A549 treated with RU486 at 1 μM for 4 hours (cell line): Measurements from ENCODE around the gene ZNF488. TPM values are rescaled to one million over a fixed set of nuclear protein-coding genes. Genes with fewer than 3 reads are reported as not detected.

Experiments used
- total RNA-seq: library from RNA; stranded (reverse); fragments of 200-300 nt; extraction: Qiagen RNA extraction; gene quantifications from 5 replicates; pipeline ENCODE4 v1.2.3, GENCODE V29; 2022; ENCODE audit warnings: low read depth

ZNF488 gene, protein sequence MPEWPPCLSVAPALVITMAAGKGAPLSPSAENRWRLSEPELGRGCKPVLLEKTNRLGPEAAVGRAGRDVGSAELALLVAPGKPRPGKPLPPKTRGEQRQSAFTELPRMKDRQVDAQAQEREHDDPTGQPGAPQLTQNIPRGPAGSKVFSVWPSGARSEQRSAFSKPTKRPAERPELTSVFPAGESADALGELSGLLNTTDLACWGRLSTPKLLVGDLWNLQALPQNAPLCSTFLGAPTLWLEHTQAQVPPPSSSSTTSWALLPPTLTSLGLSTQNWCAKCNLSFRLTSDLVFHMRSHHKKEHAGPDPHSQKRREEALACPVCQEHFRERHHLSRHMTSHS
- total RNA-seq, result 11.0 to 14.8 TPM (median 12.9 TPM) in 5 replicates

DNA sequence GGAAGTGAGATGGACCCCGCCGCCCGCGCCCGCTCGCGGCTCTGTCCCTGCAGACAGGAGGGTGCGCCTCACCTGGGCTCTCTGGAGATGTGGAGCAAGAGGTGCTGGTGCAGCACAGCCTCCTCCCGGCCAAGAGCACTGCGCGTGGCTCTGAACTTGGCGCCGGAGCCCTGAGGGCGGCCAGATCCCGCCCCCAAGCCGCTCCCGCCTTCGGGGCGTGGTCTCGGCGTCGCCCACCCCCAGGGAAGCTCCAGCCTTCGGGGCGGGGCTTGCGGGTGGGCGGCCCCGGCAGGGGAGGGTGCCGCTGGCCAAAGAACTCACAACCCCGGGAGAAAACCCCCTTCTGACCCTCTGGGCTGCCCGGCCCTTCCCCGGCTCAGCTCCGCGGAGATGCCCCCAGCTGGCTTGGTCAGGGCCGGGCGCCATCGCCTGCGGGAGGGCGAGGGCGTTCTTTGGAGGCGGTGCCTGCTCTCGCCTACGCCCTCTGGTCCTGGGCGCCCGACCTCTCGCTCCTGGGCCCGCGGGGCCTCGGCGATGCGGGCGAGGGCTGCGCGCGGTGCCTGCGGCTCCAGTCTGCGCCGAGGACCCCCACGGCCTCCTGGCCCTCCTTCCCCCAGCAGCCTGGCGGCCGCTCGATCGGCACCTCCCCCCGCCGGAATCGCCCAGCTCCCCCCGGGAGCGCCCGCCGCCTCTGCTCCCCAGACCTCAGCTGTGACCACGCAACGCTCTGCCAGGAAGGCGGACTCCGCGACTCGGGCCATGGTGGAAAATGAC lies at the start of gene ZNF488:
Gene ZNF488 (minus strand): TSS at position 146 of the 774 bp plus-strand sequence. CDS start 15,464 bp downstream, outside the sequence.

DNA sequence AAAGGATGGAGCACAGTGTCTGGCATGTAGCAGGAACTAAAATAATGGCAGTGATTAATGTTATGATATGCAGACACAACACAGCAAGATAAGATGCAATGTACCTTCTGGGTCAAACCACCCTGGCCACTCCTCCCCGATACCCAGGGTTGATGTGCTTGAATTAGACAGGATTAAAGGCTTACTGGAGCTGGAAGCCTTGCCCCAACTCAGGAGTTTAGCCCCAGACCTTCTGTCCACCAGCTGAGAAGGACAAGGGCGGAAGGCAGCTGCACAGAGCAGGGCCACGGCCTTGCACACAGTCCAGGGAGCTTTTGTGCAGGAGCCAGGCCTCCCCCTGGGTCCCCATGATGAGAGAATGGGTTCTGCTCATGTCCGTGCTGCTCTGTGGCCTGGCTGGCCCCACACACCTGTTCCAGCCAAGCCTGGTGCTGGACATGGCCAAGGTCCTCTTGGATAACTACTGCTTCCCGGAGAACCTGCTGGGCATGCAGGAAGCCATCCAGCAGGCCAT lies 35.9 kb downstream of the ZNF488 start, which contains the start of gene RBP3:
Gene RBP3 (plus strand): TSS at position 226 of the 514 bp plus-strand sequence. CDS start 122 bp downstream, at position 348.

DNA sequence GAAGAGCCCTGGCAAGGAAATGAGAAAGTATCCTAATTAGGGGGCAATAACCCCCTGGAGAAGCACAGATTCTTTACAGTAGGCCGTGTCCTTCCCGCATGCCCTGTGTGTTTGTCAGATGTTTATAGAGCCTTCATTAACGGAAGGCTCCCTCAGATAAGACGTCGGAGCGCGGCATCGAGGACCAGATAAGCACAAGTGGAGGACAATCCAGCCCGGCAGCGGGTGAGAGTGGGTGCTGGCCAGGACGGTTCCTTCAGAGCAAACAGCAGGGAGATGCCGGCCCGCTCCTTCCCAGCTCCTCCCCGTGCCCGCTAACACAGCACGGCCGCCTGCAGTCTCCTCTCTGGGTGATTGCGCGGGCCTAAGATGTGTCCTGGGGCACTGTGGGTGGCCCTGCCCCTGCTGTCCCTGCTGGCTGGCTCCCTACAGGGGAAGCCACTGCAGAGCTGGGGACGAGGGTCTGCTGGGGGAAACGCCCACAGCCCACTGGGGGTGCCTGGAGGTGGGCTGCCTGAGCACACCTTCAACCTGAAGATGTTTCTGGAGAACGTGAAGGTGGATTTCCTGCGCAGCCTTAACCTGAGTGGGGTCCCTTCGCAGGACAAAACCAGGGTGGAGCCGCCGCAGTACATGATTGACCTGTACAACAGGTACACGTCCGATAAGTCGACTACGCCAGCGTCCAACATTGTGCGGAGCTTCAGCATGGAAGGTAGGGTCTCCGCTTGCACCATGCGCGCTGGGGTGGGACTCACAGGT lies 61.6 kb downstream of the ZNF488 start, which contains the start of gene GDF2:
Gene GDF2 (plus strand): TSS at position 155 of the 762 bp plus-strand sequence. CDS start 215 bp downstream, at position 370.

Other genes starting within 250 kb of the ZNF488 start
- gene GDF10, start 84.1 kb downstream of the ZNF488 start, total RNA-seq, result 0.05 to 0.12 TPM in 2 of 5 replicates, not detected in the others
- not detected in 5 replicates for gene GDF2, start 61.8 kb downstream of the ZNF488 start, total RNA-seq
- gene RBP3, start 35.9 kb downstream of the ZNF488 start, total RNA-seq, result not detected in 5 replicates
- 25.9 to 36.6 TPM (median 29.7 TPM) in 5 replicates for gene ANXA8, start 99.8 kb upstream of the ZNF488 start, total RNA-seq
- 0.88 to 1.1 TPM (median 0.95 TPM) in 3 of 5 replicates, not detected in the others for gene FAM25G, start 107.4 kb upstream of the ZNF488 start, total RNA-seq
- gene AGAP9, start 139.3 kb upstream of the ZNF488 start, total RNA-seq, result 8.0 to 9.7 TPM (median 9.2 TPM) in 5 replicates